ENCODE data around the gene PGAM2. TPM values are rescaled to one million over a fixed set of nuclear protein-coding genes. Genes with fewer than 3 reads are reported as not detected.
"Not testable (repeated sequence)": the region's sequence is repeated elsewhere in the genome, so short reads cannot be mapped to it uniquely, and the experiment has no call there.

PGAM2 gene
- polyA plus RNA-seq, 2 of the 4 experiments (the other 2 are of a cell fraction) = not detected

DNA sequence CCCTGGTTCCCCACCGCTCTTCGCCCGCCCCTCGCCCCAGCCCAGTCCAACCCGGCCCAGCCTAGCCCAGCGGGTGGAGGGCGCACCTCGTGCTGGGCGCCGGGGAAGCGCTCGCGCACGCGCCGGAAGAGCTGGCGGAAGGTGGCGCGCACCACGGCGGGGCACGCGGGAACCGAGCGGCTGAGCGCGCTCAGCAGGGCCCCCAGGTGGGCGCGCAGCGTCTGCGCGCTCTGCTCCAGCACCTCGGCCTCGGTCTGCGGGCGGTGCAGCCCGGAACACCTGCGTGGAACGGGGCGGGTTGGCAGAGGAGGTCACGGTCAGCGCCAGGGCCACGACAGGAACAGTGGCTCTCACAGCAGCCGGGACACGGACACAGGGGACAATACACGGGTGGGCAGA lies 24.9 kb downstream of the PGAM2 start:
- Histone ChIP-seq H3K27ac (peak overlapping the region; percentile 38 to 74; a peak in 3 of 6 replicates), H3K4me2 (peak overlapping the region; percentile 77), H3K4me3 (peak overlapping the region; percentile 34; the same call in 2 of the 3 replicates)
- POLR2A ChIA-PET; FAIRE-seq; H3K4me1 ChIP-seq; DNase-seq (ENCODE audit: low read depth in 1 of 2, low spot score in 1 of 2); H3K9me3 ChIP-seq; CTCF ChIA-PET: not testable (repeated sequence)
- TF ChIP-seq, protein P1, sequence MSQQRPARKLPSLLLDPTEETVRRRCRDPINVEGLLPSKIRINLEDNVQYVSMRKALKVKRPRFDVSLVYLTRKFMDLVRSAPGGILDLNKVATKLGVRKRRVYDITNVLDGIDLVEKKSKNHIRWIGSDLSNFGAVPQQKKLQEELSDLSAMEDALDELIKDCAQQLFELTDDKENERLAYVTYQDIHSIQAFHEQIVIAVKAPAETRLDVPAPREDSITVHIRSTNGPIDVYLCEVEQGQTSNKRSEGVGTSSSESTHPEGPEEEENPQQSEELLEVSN (IDR thresholded peaks at IDR 0.05; ENCODE audit: borderline replicate concordance, low read depth) = peak; percentile 56; the same call in 1 of the 2 replicates
- TF ChIP-seq MAX (IDR thresholded peaks at IDR 0.05) = peak; percentile 58
- 0% methylated on average over 2 of the region's 46 CpGs for WGBS (ENCODE audit: missing lambda C conversion rate)
- ATAC-seq = peak in 1 of 2 experiments; percentile 2; a peak in 2 of 6 replicates

DNA sequence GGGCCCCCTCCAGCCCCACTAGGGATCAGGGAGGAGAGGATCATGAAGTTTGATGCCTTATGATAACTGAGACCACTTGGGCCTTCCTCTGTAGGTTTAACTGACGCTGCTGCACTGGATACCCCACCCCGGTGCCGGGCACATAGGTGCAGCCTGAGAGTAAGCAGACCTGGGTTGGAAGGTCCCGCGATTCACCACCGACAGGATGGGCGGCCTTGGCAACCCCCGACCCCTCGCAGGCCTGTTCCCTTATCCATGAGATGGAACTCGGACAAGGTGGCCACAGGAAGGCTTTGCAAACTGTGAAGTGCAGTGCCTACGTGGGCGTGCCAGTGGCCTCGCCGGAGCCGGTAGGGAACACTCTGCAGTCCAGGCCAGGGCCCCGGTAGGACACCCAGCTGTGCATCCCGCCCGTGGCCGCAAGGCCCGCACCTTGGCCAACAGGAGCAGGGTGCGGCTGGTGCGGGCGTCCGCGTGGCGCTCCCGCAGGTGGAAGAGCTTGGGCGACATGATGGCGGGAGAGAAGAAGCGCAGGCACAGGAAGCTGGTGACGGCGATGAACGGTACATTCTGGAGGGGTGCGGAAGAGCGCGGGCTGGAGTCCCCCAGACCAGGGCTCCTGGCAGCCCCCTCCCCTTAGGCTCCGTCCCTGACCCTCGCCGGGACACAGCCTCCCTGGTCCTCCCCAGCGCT lies 25.4 kb downstream of the PGAM2 start:
- H3K4me3 ChIP-seq; FAIRE-seq; H3K4me1 ChIP-seq; ATAC-seq; CTCF ChIA-PET; DNase-seq (ENCODE audit: low read depth in 1 of 2, low spot score in 1 of 2); H3K9me3 ChIP-seq; POLR2A ChIA-PET: not testable (repeated sequence)
- H3K27ac ChIP-seq = peak overlapping the region in 1 of 2 experiments; percentile 74; a peak in 2 of 6 replicates
- WGBS (ENCODE audit: missing lambda C conversion rate) = 67% methylated on average over 8 of the region's 40 CpGs
- H3K4me2 ChIP-seq = peak overlapping the region; percentile 77

- CTCF ChIA-PET, POLR2A ChIA-PET, H3K27ac ChIP-seq, H3K4me1 ChIP-seq, FAIRE-seq, H3K9me3 ChIP-seq: not testable (repeated sequence)
- 13% methylated on average over 10 of the region's 26 CpGs for WGBS (ENCODE audit: missing lambda C conversion rate)
- peak; percentile 64 to 86 for DNase-seq (ENCODE audit: low read depth in 1 of 2, low spot score in 1 of 2)
- Histone ChIP-seq H3K4me3 (peak overlapping the region; percentile 36; the same call in 2 of the 3 replicates), H3K4me2 (peak overlapping the region; percentile 76)
- ATAC-seq = peak; percentile 76 to 86
These were observed 26.3 kb downstream of the PGAM2 start for GRCh38 chr7:44038961-44039558.

DNA sequence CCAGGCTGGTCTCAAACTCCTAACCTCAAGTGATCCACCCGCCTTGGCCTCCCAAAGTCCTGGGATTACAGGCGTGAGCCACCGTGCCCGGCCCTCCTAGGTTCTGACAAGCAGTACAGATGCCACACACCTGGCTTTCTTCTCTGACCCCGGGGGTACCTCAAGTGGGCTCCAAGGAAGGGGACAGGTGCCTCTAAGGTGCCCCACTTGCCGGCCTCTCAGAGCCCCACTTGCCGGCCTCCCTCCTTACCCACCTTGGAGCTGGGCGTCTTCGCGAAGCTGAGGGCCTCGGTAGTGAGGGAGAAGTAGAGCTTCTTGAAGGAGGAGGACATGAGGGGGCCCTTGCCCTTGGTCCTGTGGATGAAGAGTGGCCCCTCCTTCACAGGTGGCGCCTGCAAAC lies 26.8 kb downstream of the PGAM2 start:
- DNase-seq (ENCODE audit: low read depth in 1 of 2, low spot score in 1 of 2); POLR2A ChIA-PET; H3K4me3 ChIP-seq; H3K4me2 ChIP-seq; CTCF ChIA-PET; H3K9me3 ChIP-seq; H3K27ac ChIP-seq; H3K4me1 ChIP-seq; FAIRE-seq: not testable (repeated sequence)
- 32% methylated on average over 4 of the region's 12 CpGs for WGBS (ENCODE audit: missing lambda C conversion rate)
- peak in 1 of 2 experiments; percentile 0; a peak in 2 of 6 replicates for ATAC-seq

DNA sequence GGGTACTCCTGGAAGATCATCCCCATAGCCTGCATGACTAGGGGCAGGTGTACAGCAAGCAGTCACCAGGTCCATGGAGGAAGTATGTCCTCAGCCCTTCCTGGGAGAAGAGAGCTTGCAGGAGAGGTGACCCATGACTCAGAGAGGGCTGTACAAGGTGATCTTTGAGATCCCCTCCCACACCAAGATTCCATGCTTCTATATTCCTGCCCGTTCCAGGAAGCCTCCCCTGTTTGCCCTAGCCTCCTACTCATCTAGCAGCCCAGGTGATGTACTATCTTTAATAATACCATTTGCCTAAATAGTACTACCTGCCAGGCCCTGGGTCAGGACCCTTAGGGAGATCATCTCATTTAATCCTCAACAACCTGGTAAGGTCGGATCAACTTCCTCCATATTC lies 27.4 kb downstream of the PGAM2 start:
- CTCF ChIA-PET; H3K4me3 ChIP-seq; DNase-seq (ENCODE audit: low read depth in 1 of 2, low spot score in 1 of 2); POLR2A ChIA-PET; H3K4me2 ChIP-seq; H3K4me1 ChIP-seq; H3K9me3 ChIP-seq; H3K27ac ChIP-seq; FAIRE-seq: not testable (repeated sequence)
- 27% methylated on average over 2 of the region's 2 CpGs for WGBS (ENCODE audit: missing lambda C conversion rate)
- 0 out of 6 replicates have a peak, but pooled peaks of 1 of the 2 experiments have one; percentile 4 for ATAC-seq

GRCh38 chr7:44036364-44036763 lies 29.0 kb downstream of the PGAM2 start:
- CTCF ChIA-PET, H3K4me2 ChIP-seq, H3K27ac ChIP-seq, H3K9me3 ChIP-seq, H3K4me1 ChIP-seq, H3K4me3 ChIP-seq, FAIRE-seq, POLR2A ChIA-PET: not testable (repeated sequence)
- 56% methylated on average over 5 of the region's 10 CpGs for WGBS (ENCODE audit: missing lambda C conversion rate)
- ATAC-seq (peak; percentile 61 to 84), DNase-seq (ENCODE audit: low read depth in 1 of 2, low spot score in 1 of 2) (peak in 1 of 2 experiments; percentile 79)

DNA sequence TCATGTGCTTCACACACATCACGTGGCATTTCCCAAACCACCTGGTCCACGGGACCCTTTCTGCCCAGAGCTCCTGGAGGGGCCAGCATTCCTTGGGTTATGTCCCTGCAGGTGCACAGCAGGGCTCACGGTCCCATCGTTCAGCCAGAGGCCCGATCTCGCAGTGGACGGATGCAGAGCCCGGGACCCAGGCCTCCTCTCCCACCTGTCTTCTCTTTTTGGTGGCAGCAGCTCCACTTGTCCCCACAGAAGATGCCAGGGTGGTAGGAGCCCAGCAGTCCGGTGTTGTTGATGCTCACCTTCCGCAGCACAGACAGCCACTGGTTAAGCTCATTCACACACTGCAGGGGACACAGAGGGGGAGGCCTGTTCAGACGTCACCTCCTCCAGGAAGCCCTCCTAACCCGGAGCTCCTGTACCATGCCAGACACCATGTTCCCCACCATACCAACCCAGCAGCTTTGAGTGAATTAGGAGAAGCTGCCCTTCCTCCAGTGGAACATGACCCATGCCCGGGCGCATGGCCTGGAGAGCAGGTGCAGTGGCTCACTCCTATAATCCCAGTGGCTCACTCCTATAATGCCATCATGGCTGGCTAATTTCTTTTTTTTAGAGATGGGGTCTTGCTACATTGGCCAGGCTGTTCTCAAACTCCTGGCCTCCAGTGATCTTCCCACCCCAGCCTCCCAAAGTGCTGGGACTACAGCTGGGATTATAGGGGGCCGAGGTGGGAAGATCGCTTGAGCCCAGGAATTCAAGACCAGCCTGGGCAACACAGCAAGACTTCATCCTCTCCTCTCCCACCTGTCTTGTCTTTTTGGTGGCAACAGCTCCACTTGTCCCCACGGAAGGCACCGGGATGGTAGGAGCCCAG lies 31.2 kb downstream of the PGAM2 start:
- H3K27ac ChIP-seq; H3K4me1 ChIP-seq; CTCF ChIA-PET; H3K4me3 ChIP-seq; FAIRE-seq; H3K4me2 ChIP-seq; ATAC-seq; H3K9me3 ChIP-seq; POLR2A ChIA-PET; DNase-seq (ENCODE audit: low read depth in 1 of 2, low spot score in 1 of 2): not testable (repeated sequence)
- 74% methylated on average over 17 of the region's 18 CpGs for WGBS (ENCODE audit: missing lambda C conversion rate)

- POLR2A ChIA-PET; H3K4me2 ChIP-seq; H3K4me3 ChIP-seq; H3K4me1 ChIP-seq; DNase-seq (ENCODE audit: low read depth in 1 of 2, low spot score in 1 of 2); ATAC-seq; H3K9me3 ChIP-seq; CTCF ChIA-PET; H3K27ac ChIP-seq; FAIRE-seq: not testable (repeated sequence)
- WGBS (ENCODE audit: missing lambda C conversion rate) = 58% methylated on average over 6 of the region's 6 CpGs
These were observed 33.3 kb downstream of the PGAM2 start for GRCh38 chr7:44032031-44032430.

- ATAC-seq; H3K4me3 ChIP-seq; DNase-seq (ENCODE audit: low read depth in 1 of 2, low spot score in 1 of 2); CTCF ChIA-PET; H3K27ac ChIP-seq; H3K4me2 ChIP-seq; H3K4me1 ChIP-seq; POLR2A ChIA-PET; FAIRE-seq; H3K9me3 ChIP-seq: not testable (repeated sequence)
- 64% methylated on average over 11 of the region's 13 CpGs for WGBS (ENCODE audit: missing lambda C conversion rate)
These were observed 34.0 kb downstream of the PGAM2 start for GRCh38 chr7:44031319-44031718.

GRCh38 chr7:44030029-44030428 lies 35.3 kb downstream of the PGAM2 start:
- H3K4me1 ChIP-seq; CTCF ChIA-PET; H3K4me3 ChIP-seq; POLR2A ChIA-PET; H3K4me2 ChIP-seq; H3K9me3 ChIP-seq; H3K27ac ChIP-seq; DNase-seq (ENCODE audit: low read depth in 1 of 2, low spot score in 1 of 2); FAIRE-seq: not testable (repeated sequence)
- ATAC-seq = peak; percentile 11 to 35; a peak in 4 of 6 replicates
- 80% methylated on average over 1 of the region's 5 CpGs for whole genome bisulfite sequencing (ENCODE audit: missing lambda C conversion rate)
